B cell (primary cell): Measurements from ENCODE around the gene ERRFI1. TPM values are rescaled to one million over a fixed set of nuclear protein-coding genes. Genes with fewer than 3 reads are reported as not detected.

Experiments
- ATAC-seq: fragments of 200-7000 bp; cut with Tn5 transposase; one replicate; pipeline ENCODE4 v1.10.0; 2021; ENCODE audit warnings: low read depth, mild to moderate bottlenecking, moderate number of reproducible peaks, moderate library complexity
- CTCF ChIA-PET: fragments of 350-600 bp; sonication (Branson Sonifier 250); formaldehyde crosslinking; loops from one replicate; lab custom pipeline; 2021; ENCODE audit warnings: antibody characterized with exemption, inconsistent platforms; lab: Charles Lee
- POLR2A ChIA-PET: fragments of 350-600 bp; sonication (Branson Sonifier 250); formaldehyde crosslinking; loops from one replicate; lab custom pipeline; 2021; ENCODE audit warnings: antibody characterized with exemption; lab: Charles Lee
- DNase-seq: peaks from one replicate; pipeline ENCODE4 v3.0.0; 2013
- H2AFZ ChIP-seq: 2 replicates; pipeline ENCODE4 v1.6.1; 2012; ENCODE audit warnings: mild to moderate bottlenecking, low read depth, low read length; ENCODE audit not compliant: insufficient read depth, poor library complexity, severe bottlenecking
- H3K27ac ChIP-seq, 2 donors: 1 replicate in 1 of 2; 2 replicates in 1 of 2; pipeline ENCODE4 v1.5.1; 2012 to 2013; ENCODE audit warnings: low read length in 2 of 2, mild to moderate bottlenecking in 2 of 2, moderate library complexity in 1 of 2
- H3K27me3 ChIP-seq, 4 experiments: fragments of 200-600 bp in 1 of 4; sonication (generic) in 1 of 4; replicated peaks in 1 of 4; 1 replicate in 2 of 4; 2 replicates in 2 of 4; pipeline versions ENCODE4 v1.6.1 to v1.7.0; 2013 to 2016; ENCODE audit warnings: low read length in 3 of 4, mild to moderate bottlenecking in 2 of 4, mixed read lengths in 1 of 4, moderate library complexity in 1 of 4; ENCODE audit not compliant: insufficient read depth in 4 of 4, control insufficient read depth in 3 of 4; ENCODE audit errors: control extremely low read depth in 1 of 4
- H3K36me3 ChIP-seq, 2 experiments: replicated peaks in 1 of 2; 1 replicate in 1 of 2; 2 replicates in 1 of 2; pipeline versions ENCODE4 v1.6.1 to v1.7.1; 2013; ENCODE audit warnings: low read length in 1 of 2; ENCODE audit not compliant: insufficient read depth in 2 of 2, control insufficient read depth in 1 of 2; ENCODE audit errors: control extremely low read depth in 1 of 2, extremely low read depth in 1 of 2
- H3K4me1 ChIP-seq, 2 donors: fragments of 200-600 bp in 1 of 2; sonication (generic) in 1 of 2; 1 replicate in 1 of 2; 2 replicates in 1 of 2; pipeline versions ENCODE4 v1.5.1 to v1.6.1; 2013 to 2017; ENCODE audit warnings: low read length in 2 of 2; ENCODE audit not compliant: control insufficient read depth in 2 of 2, insufficient read depth in 2 of 2
- H3K4me2 ChIP-seq: replicated peaks from 2 replicates; pipeline ENCODE3; 2012; ENCODE audit warnings: mild to moderate bottlenecking, low read depth, low read length; ENCODE audit not compliant: poor library complexity, severe bottlenecking
- H3K4me3 ChIP-seq, 5 experiments: fragments of 200-600 bp in 1 of 5; sonication (generic) in 1 of 5; 1 replicate in 3 of 5; 2 replicates in 2 of 5; pipeline versions ENCODE4 v1.5.1 to v1.7.0; 2011 to 2016; ENCODE audit warnings: low read length in 4 of 5, mild to moderate bottlenecking in 4 of 5, low read depth in 2 of 5, control low read depth in 1 of 5, moderate library complexity in 1 of 5; ENCODE audit not compliant: insufficient read depth in 1 of 5; ENCODE audit errors: control extremely low read depth in 1 of 5, extremely low read depth in 1 of 5
- H3K79me2 ChIP-seq: fragments of 200-600 bp; sonication (generic); one replicate; pipeline ENCODE4 v1.6.0; 2016; ENCODE audit warnings: low read length; ENCODE audit not compliant: control insufficient read depth, insufficient read depth
- H3K9ac ChIP-seq: fragments of 200-600 bp; sonication (generic); 2 replicates; pipeline ENCODE4 v1.6.1; 2017; ENCODE audit warnings: mild to moderate bottlenecking, low read length, moderate library complexity
- H3K9me3 ChIP-seq, 3 donors: one replicate each; pipeline versions ENCODE4 v1.6.1 to v1.7.1; 2013; ENCODE audit warnings: low read length in 2 of 3; ENCODE audit not compliant: control insufficient read depth in 2 of 3, insufficient read depth in 1 of 3; ENCODE audit errors: control extremely low read depth in 1 of 3
- H4K20me1 ChIP-seq: 2 replicates; pipeline ENCODE4 v1.6.0; 2012; ENCODE audit warnings: mild to moderate bottlenecking, low read length; ENCODE audit not compliant: insufficient read depth, control insufficient read depth, poor library complexity, severe bottlenecking
- H3K27ac Mint-ChIP-seq: one replicate; pipeline ENCODE4 v1.8.0; 2021; ENCODE audit warnings: mixed read lengths
- H3K27me3 Mint-ChIP-seq: one replicate; pipeline ENCODE4 v1.8.0; 2021; ENCODE audit warnings: mixed read lengths
- H3K4me1 Mint-ChIP-seq: one replicate; pipeline ENCODE4 v1.8.0; 2021; ENCODE audit warnings: mixed read lengths
- H3K4me3 Mint-ChIP-seq: one replicate; pipeline ENCODE4 v1.8.0; 2021; ENCODE audit warnings: mixed read lengths
- H3K9me3 Mint-ChIP-seq: one replicate; pipeline ENCODE4 v1.8.0; 2022; ENCODE audit warnings: mixed read lengths; ENCODE audit not compliant: insufficient read depth
- EZH2 ChIP-seq: IDR thresholded peaks from 2 replicates; pipeline ENCODE4 v1.6.1; 2012; ENCODE audit warnings: borderline replicate concordance, low read depth, mild to moderate bottlenecking, moderate library complexity, low read length; ENCODE audit not compliant: insufficient read depth, poor library complexity, severe bottlenecking
- WGBS: methylation state at CpG from one replicate; pipeline ENCODE4 v1.1.5; 2013; ENCODE audit warnings: missing lambda C conversion rate; ENCODE audit not compliant: insufficient coverage; 5-methylcytosine and 5-hydroxymethylcytosine counted together
- intact Hi-C: fragments of 100-400 bp; cut with micrococcal nuclease; formaldehyde crosslinking; loops from one replicate; pipeline ENCODE4 v1.10.0; 2022
- polyA plus RNA-seq: library from polyadenylated mRNA; depleted of rRNA; stranded (reverse); fragments of >200 nt; gene quantifications from 2 replicates; pipeline ENCODE4 v1.2.3, GENCODE V29; 2012
- total RNA-seq, 2 donors: library from RNA; stranded (reverse); fragments of 120-200 nt in 1 of 2; gene quantifications; 1 replicate in 1 of 2; 2 replicates in 1 of 2; pipeline versions ENCODE4 v1.2.3 to v1.2.4, GENCODE V29; 2013 to 2022
- TF ChIP-seq, protein P1 (sequence below): fragments of 200-600 bp; IDR thresholded peaks from one replicate; pipeline ENCODE4 v1.8.0; 2022; ENCODE audit warnings: antibody characterized with exemption, mild to moderate bottlenecking

Gene ERRFI1
- total and polyA plus RNA-seq, 2 donors (not counting 1 experiment from before 2014, with no cell fraction given) = 1.5 to 2.0 TPM

DNA sequence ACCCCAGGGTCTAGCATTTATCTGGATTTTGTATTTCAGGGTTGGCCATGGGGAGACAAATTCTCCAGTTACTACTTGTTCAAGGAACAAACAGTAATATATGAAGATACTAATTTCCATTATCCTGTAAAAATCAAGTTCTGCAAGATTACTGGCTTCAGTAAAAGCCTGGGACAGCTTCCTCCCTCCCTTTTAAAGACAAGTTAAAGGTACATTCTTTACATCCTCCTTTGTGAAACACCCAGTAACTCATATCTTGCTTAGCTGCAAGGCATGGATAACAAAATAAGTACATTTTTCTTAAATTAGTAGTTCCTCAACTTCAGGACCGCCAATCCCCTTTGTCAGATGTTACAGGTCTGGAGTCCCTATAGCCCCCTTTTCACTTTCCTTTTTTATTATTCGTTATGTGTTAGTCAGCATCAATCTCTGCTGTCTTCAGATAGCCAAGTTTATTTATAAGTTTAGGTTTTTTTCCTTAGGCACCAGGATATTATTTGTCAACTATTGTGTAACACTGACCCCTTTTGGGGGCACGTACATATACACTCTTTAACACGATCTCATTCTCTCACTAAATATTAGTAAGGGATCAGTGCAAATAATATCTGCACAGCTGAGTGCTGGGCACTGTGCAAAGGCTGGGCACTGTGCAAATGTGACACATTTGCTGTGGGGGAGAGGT, 9.8 kb downstream of the ERRFI1 start:
- Mint-ChIP-seq H3K4me3 (no peak overlapping the region), H3K4me1 (peaks cover 4% of the 10 kb centered on the region), H3K27me3 (peaks cover 27% of the 10 kb centered on the region), H3K9me3 (no peaks in the 10 kb centered on the region), H3K27ac (no peak overlapping the region)
- no peaks in the 10 kb centered on the region for H4K20me1 ChIP-seq
- no CpG with 5 or more reads among the region's 4 CpGs for WGBS
- intact Hi-C loops = no loop called here
- no peak overlapping the region for H3K4me3 ChIP-seq
- H2AFZ ChIP-seq = no peak overlapping the region
- POLR2A ChIA-PET = no interaction called here
- peaks cover 0 to 25% (median 11%) of the 10 kb centered on the region in 4 experiments for H3K27me3 ChIP-seq
- no peak for DNase-seq
- H3K79me2 ChIP-seq = no peaks in the 10 kb centered on the region
- CTCF ChIA-PET = interaction anchor here (0.8 to 9.9 kb wide), 15 partner anchors 9 to 832 kb away, joined by 3 to 182 read pairs (median 6); partner anchors contain the start of gene ERRFI1
- no peak overlapping the region for H3K27ac ChIP-seq
- no peak for ATAC-seq
- no peak overlapping the region for H3K9ac ChIP-seq
- H3K4me1 ChIP-seq = peaks cover 3 to 8% of the 10 kb centered on the region in 2 donors
- H3K9me3 ChIP-seq = peaks cover 0 to 1% (median 0%) of the 10 kb centered on the region in 3 donors
- no peak overlapping the region for H3K4me2 ChIP-seq
- TF ChIP-seq, protein P1, sequence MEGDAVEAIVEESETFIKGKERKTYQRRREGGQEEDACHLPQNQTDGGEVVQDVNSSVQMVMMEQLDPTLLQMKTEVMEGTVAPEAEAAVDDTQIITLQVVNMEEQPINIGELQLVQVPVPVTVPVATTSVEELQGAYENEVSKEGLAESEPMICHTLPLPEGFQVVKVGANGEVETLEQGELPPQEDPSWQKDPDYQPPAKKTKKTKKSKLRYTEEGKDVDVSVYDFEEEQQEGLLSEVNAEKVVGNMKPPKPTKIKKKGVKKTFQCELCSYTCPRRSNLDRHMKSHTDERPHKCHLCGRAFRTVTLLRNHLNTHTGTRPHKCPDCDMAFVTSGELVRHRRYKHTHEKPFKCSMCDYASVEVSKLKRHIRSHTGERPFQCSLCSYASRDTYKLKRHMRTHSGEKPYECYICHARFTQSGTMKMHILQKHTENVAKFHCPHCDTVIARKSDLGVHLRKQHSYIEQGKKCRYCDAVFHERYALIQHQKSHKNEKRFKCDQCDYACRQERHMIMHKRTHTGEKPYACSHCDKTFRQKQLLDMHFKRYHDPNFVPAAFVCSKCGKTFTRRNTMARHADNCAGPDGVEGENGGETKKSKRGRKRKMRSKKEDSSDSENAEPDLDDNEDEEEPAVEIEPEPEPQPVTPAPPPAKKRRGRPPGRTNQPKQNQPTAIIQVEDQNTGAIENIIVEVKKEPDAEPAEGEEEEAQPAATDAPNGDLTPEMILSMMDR = no peak
- TF ChIP-seq EZH2 = no peak
- H3K36me3 ChIP-seq = no peaks in the 10 kb centered on the region

DNA sequence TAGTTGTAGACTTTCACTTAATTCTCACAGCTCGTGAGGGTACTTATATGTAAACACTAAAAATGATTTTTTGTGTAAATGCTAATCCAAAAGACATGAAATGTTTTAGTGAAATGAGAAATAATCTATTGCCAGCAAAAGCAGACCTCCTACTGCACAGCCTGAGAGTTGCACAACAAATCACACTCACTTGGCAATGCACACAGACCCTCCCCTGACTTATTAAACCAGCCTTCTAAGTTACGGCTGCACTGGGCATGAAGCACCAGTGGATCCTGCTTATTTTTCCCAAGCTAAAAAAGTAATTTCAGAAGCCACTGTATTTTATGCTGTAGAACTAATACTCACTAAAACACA, 10.3 kb downstream of the ERRFI1 start:
- TF ChIP-seq, protein P1 = no peak
- TF ChIP-seq EZH2 = no peak

More for the DNA sequence above, 10.3 kb downstream of the ERRFI1 start:
- Histone ChIP-seq H3K79me2 (no peaks in the 10 kb centered on the region), H3K27ac (no peak overlapping the region), H2AFZ (no peak overlapping the region), H4K20me1 (no peaks in the 10 kb centered on the region), H3K27me3 (peaks cover 0 to 25% (median 11%) of the 10 kb centered on the region in 4 experiments), H3K4me1 (peaks cover 3 to 8% of the 10 kb centered on the region in 2 donors), H3K36me3 (no peaks in the 10 kb centered on the region), H3K9ac (no peak overlapping the region), H3K4me3 (no peak overlapping the region), H3K9me3 (peaks cover 0 to 1% (median 0%) of the 10 kb centered on the region in 3 donors), H3K4me2 (no peak overlapping the region)
- H3K4me3 Mint-ChIP-seq = no peak overlapping the region
- H3K4me1 Mint-ChIP-seq = peaks cover 4% of the 10 kb centered on the region
- no peak overlapping the region for H3K27ac Mint-ChIP-seq
- intact Hi-C loops = loop anchor here (1.0 kb wide), 1 partner anchor 334 kb away; no protein-coding TSS in a partner anchor
- ChIA-PET CTCF (interaction anchor here (0.7 to 9.9 kb wide), 26 partner anchors 8 to 861 kb away, joined by 3 to 182 read pairs (median 4); partner anchors contain the start of gene ERRFI1), POLR2A (no interaction called here)
- ATAC-seq (no peak), DNase-seq (no peak)
- 83% methylated on average over 1 of the region's 2 CpGs for WGBS
- peaks cover 27% of the 10 kb centered on the region for H3K27me3 Mint-ChIP-seq
- no peaks in the 10 kb centered on the region for H3K9me3 Mint-ChIP-seq
